ENCODE results near the gene PCSK6. TPM values are rescaled to one million over a fixed set of nuclear protein-coding genes. Genes with fewer than 3 reads are reported as not detected.

The PCSK6 gene
- total RNA-seq, 2 donors from 2014 or later, result 0.61 to 2.1 TPM

- ATAC-seq, result no peak
- Mint-ChIP-seq H3K36me3 (no peaks in the 10 kb centered on the region), H3K27ac (peak overlapping the region in 1 of 2 donors; percentile 56), H3K9me3 (no peaks in the 10 kb centered on the region)
- no peak for DNase-seq (ENCODE audit: low spot score in 2 of 2)
Measured at GRCh38 chr15:101450403-101451265, 38.9 kb downstream of the PCSK6 start.

GRCh38 chr15:101449471-101450402, 39.8 kb downstream of the PCSK6 start:
- Mint-ChIP-seq H3K27ac (peak overlapping the region; percentile 56 to 57), H3K9me3 (no peaks in the 10 kb centered on the region), H3K36me3 (no peaks in the 10 kb centered on the region)
- ATAC-seq (no peak), DNase-seq (ENCODE audit: low spot score in 2 of 2) (no peak)

- ATAC-seq, result no peak
- Mint-ChIP-seq H3K27ac (no peak overlapping the region), H3K36me3 (no peaks in the 10 kb centered on the region), H3K9me3 (no peaks in the 10 kb centered on the region)
- DNase-seq (ENCODE audit: low spot score in 2 of 2), result no peak
Measured at GRCh38 chr15:101448336-101448735, 41.2 kb downstream of the PCSK6 start.

GRCh38 chr15:101447561-101448071, 41.9 kb downstream of the PCSK6 start:
- DNase-seq (ENCODE audit: low spot score in 2 of 2) (no peak), ATAC-seq (no peak)
- H3K9me3 Mint-ChIP-seq, result no peaks in the 10 kb centered on the region
- no peaks in the 10 kb centered on the region for H3K36me3 Mint-ChIP-seq
- H3K27ac Mint-ChIP-seq, result no peak overlapping the region

- no peaks in the 10 kb centered on the region for H3K9me3 Mint-ChIP-seq
- ATAC-seq, result no peak
- no peaks in the 10 kb centered on the region for H3K36me3 Mint-ChIP-seq
- no peak for DNase-seq (ENCODE audit: low spot score in 2 of 2)
- H3K27ac Mint-ChIP-seq, result no peak overlapping the region
Measured at GRCh38 chr15:101447168-101447533, 42.4 kb downstream of the PCSK6 start.

GRCh38 chr15:101446518-101447167, 42.9 kb downstream of the PCSK6 start:
- no peaks in the 10 kb centered on the region for H3K36me3 Mint-ChIP-seq
- ATAC-seq, result peak in 1 of 2 donors; percentile 63
- no peak for DNase-seq (ENCODE audit: low spot score in 2 of 2)
- H3K9me3 Mint-ChIP-seq, result no peaks in the 10 kb centered on the region
- H3K27ac Mint-ChIP-seq, result no peak overlapping the region

GRCh38 chr15:101445562-101446517, 43.7 kb downstream of the PCSK6 start:
- ATAC-seq, result peak in 1 of 2 donors; percentile 62
- no peak overlapping the region for H3K27ac Mint-ChIP-seq

GRCh38 chr15:101444807-101445508, 44.5 kb downstream of the PCSK6 start:
- no peaks in the 10 kb centered on the region for H3K9me3 Mint-ChIP-seq
- no peak overlapping the region for H3K27ac Mint-ChIP-seq
- DNase-seq (ENCODE audit: low spot score in 2 of 2), result no peak
- ATAC-seq, result no peak
- H3K36me3 Mint-ChIP-seq, result no peaks in the 10 kb centered on the region

More at GRCh38 chr15:101445562-101446517, 43.7 kb downstream of the PCSK6 start:
- H3K36me3 Mint-ChIP-seq, result no peaks in the 10 kb centered on the region
- no peaks in the 10 kb centered on the region for H3K9me3 Mint-ChIP-seq
- DNase-seq (ENCODE audit: low spot score in 2 of 2), result no peak

GRCh38 chr15:101444015-101444414, 45.5 kb downstream of the PCSK6 start:
- H3K9me3 Mint-ChIP-seq, result no peaks in the 10 kb centered on the region
- no peak overlapping the region for H3K27ac Mint-ChIP-seq
- no peak for DNase-seq (ENCODE audit: low spot score in 2 of 2)
- no peaks in the 10 kb centered on the region for H3K36me3 Mint-ChIP-seq
- no peak for ATAC-seq

GRCh38 chr15:101442272-101442671, 47.2 kb downstream of the PCSK6 start:
- no peaks in the 10 kb centered on the region for H3K9me3 Mint-ChIP-seq
- ATAC-seq (no peak), DNase-seq (ENCODE audit: low spot score in 2 of 2) (no peak)
- H3K27ac Mint-ChIP-seq, result peak overlapping the region in 1 of 2 donors; percentile 1
- H3K36me3 Mint-ChIP-seq, result no peaks in the 10 kb centered on the region

- no peaks in the 10 kb centered on the region for H3K9me3 Mint-ChIP-seq
- no peak overlapping the region for H3K27ac Mint-ChIP-seq
- H3K36me3 Mint-ChIP-seq, result no peaks in the 10 kb centered on the region
- no peak for DNase-seq (ENCODE audit: low spot score in 2 of 2)
- no peak for ATAC-seq
Measured at GRCh38 chr15:101441696-101442095, 47.8 kb downstream of the PCSK6 start.

- Mint-ChIP-seq H3K27ac (no peak overlapping the region), H3K9me3 (no peaks in the 10 kb centered on the region), H3K36me3 (no peaks in the 10 kb centered on the region)
- DNase-seq (ENCODE audit: low spot score in 2 of 2) (no peak), ATAC-seq (no peak)
Measured at GRCh38 chr15:101440846-101441590, 48.5 kb downstream of the PCSK6 start.

GRCh38 chr15:101439920-101440319, 49.6 kb downstream of the PCSK6 start:
- H3K27ac Mint-ChIP-seq, result no peak overlapping the region
- H3K36me3 Mint-ChIP-seq, result no peaks in the 10 kb centered on the region
- no peak for DNase-seq (ENCODE audit: low spot score in 2 of 2)
- H3K9me3 Mint-ChIP-seq, result no peaks in the 10 kb centered on the region
- ATAC-seq, result no peak

GRCh38 chr15:101439285-101439919, 50.1 kb downstream of the PCSK6 start:
- Mint-ChIP-seq H3K27ac (no peak overlapping the region), H3K9me3 (no peaks in the 10 kb centered on the region), H3K36me3 (no peaks in the 10 kb centered on the region)
- ATAC-seq (no peak), DNase-seq (ENCODE audit: low spot score in 2 of 2) (no peak)
